Retinal pigment epithelial cell (primary cell): ENCODE measurements around the gene S100A6.

Source experiments
- DNase-seq: peaks from one replicate; pipeline ENCODE4 v3.0.0-alpha.2; 2010; ENCODE audit warnings: low read depth
- H3K4me3 ChIP-seq: 2 replicates; pipeline ENCODE4 v1.5.1; 2011; ENCODE audit warnings: mild to moderate bottlenecking, low read length, control low read depth, moderate library complexity
- CTCF ChIP-seq: conservative IDR thresholded peaks from 2 replicates; pipeline ENCODE4 v1.5.1; 2011; ENCODE audit warnings: low read depth, low read length, control low read depth, inconsistent platforms

Gene S100A6

GRCh38 chr1:153552335-153552734 lies 16.5 kb upstream of the S100A6 start:
- TF ChIP-seq CTCF = peak; percentile 3
- DNase-seq = no peak
- no peak overlapping the region for H3K4me3 ChIP-seq

DNA sequence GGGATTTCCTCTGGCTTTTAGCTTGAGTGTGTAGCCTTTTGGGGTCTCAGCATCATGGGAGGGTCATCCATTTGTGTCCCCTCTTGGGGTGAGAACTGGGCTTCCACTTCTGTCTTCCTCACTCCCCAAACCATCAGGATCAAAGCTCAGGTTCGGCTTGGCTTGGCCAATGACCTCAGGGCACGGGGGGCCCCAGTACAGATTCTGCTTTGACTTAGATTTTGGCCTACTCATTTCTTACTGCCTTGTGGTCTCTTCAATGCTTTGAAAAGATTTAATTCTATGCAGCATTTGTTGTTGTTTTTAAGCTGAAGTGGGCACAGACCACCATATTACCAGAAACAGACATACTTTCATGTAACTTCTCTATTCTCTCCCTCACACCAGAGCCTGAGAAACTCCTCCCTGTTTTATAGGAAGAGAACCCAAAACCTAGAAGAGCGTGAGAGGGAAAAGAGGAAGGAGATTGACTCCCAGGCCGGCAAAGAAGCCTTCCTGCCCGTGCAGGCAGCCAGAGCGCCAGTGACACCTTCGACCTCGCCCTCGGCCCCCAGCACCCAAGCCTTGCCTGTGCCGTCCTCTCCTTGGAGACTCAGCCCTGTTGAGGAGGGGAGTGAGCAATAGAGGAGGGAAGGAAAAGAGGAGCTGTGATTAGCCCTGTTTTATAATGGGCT lies 15.2 kb upstream of the S100A6 start:
- DNase-seq = no peak
- TF ChIP-seq CTCF = no peak
- H3K4me3 ChIP-seq = no peak overlapping the region

DNA sequence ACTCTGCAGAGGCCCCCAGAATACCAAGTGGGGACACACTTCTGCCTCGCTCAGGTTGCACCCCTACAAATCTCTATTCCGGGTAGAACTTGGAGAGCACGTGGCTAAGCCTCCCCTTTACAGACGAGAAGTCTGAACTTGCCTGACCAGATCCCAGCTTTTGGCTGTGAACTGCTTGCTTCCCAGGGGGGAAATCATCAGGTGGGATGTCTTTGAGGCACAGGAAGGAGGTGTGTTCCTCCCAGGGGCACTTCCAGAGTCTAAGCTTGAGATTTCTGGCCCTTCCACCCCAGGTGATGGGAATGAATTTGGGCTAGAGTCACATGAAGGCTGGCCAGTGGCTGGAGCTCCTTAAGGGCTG lies 14.6 kb upstream of the S100A6 start:
- no peak for TF ChIP-seq CTCF
- no peak overlapping the region for H3K4me3 ChIP-seq
- DNase-seq = no peak

DNA sequence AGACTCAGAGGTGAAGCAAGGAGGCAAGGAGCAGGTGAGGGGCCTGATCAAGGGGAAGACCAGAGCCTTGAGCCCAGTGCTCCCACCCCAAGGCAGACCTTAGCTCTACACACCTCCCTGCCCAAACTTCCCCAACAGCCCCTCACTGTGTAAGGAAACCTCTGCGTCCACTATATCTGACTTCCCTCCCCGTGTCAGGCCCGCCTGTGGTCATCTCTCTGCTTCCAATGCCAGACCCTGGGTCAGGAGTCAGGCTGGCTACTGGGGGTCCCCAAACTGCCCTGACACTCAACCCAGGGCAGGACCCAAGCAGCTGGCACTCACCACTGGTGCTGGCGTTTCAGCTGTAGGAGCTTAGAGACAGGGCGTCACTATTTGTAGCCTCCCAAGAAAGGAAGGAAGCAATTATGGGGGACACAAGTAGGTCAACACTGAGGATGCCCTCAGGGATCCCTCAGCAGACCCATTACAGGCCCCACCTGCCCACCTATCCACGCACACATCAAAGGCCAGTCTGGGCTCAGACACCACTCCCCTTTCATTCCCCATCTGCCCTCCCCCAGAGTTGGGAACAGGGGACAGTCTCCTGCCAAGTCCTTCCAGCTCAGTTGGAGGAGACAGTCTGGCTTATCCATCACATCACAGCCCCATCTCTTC lies 14.1 kb upstream of the S100A6 start:
- TF ChIP-seq CTCF = no peak
- no peak overlapping the region for H3K4me3 ChIP-seq
- DNase-seq = no peak

DNA sequence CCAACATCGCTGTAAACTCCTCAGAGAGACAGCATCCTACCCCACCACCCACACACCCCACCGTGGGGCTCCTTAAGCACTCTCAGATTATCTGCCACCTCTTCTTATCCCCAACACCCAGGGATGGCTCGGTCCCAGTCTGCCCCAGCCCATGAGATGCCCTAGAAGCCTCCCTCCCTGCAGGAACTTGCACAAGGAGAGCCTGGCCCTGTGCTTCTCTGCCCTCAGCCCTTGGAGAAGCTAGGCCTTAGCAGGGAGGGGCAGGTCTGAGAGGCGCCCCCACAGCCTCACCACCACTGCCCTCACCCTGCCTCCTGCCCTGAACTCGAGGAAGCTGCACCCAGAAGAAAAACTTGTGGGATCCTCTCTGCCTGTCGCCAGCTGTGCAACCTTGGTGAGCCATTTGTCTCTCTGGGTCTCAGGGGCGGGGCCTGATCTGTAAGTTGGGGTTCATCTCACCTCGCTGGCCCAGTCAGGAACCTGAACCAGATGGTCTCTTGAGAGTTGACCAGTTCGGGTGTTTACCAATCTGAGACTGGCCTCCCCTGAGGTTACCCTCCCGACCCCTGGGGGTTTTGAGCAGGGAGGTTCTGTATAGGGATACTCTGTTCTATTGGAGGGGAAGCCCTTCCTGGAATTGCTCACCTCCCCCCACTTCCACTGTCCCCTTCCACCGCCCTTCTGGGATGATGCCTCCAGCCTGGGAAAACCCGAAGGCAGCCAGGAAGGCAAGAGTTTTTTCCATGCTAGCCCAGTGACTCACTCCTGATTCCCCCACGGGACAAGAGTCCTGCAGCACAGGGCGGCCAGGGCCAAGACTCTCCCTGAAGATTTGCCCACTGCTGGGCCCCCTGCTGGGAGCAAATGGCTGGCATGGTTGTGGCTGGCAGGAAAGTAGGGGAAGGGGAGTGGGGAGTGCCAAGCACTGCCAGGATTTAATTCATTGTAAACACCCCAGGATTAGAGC lies 13.2 kb upstream of the S100A6 start, which contains the start of gene S100A3:
TSS of gene S100A3 (minus strand) at position 537 of the 967 bp plus-strand sequence. CDS start 773 bp downstream, outside the sequence.
- no peak within 1 kb of the TSS for H3K4me3 ChIP-seq
- peak; percentile 80 for DNase-seq
- peak; percentile 55 for TF ChIP-seq CTCF

DNA sequence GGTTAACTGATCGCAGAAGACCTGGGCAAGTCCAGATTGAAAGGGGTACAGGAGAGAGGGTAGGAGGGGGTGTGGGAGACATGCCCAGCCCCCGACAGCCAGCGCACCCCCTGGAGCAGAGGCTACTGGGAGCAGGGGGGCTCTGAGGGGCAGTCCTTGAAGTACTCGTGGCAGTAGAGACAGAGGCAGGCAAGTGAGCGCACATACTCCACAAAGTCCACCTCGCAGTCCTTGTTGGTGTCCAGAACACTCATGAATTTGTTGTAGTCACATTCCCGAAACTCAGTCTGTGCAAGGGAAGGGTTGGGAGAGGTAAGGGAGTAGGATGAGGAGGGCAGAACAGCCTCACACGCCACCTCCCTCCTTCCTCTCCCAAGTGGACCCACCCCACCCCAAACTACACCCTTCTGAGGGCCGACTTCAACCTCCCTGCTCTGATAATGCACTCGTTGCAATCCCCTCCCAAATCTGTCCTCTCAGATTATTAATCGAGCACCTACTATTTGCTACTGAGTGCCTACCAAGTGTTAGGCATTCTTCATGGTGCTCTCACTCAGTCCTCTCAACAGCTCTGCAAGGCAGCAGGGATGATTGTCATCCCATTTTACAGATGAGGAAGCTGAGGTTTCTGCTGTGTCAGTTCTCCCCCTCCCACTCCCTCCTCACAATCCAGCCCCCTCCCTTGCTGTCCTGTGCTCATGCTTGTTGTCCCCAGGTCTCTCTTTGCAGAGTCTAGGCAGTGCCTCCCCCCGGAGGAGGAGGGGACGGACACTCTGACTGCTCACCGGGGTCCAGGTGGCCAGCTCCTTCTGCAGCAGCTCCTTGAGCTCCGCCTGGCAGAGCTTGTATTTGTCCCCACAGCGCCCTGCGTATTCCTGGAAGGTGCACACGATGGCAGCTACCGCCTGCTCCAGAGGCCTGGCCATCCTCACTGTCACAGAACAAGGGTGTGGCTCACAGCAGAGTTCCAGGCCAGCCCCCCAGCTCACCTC lies 12.1 kb upstream of the S100A6 start:
- no peak for TF ChIP-seq CTCF
- DNase-seq = no peak

More for the DNA sequence above, 12.1 kb upstream of the S100A6 start:
- H3K4me3 ChIP-seq = no peak overlapping the region
